Fibroblast of skin of abdomen (primary cell): Measurements from ENCODE around the gene ASB14.
A peak's percentile ranks its signal among the peaks of the same experiment; 100 is the strongest.

Source experiments
- DNase-seq: peaks from one replicate; pipeline ENCODE4 v3.0.0-alpha.2; 2013

ASB14 gene

DNA sequence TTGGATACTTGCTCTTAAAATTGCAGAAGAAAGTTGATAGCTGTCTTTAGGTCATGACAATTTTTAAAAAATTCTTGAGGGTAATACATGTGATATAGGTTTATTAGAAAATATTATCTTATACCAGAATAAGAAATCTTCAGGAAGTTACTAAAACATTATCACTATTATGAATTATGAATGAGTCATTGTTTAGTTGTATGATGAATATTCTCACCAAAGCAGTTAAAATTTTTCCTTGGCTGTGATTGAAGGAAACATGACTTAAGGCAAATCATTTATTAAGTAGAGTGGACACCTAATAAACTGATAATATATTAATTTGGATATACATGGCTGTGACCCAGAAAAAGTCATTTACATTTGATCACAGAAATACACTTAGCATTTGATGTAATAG lies 34.8 kb downstream of the ASB14 start:
- no peak for DNase-seq

DNA sequence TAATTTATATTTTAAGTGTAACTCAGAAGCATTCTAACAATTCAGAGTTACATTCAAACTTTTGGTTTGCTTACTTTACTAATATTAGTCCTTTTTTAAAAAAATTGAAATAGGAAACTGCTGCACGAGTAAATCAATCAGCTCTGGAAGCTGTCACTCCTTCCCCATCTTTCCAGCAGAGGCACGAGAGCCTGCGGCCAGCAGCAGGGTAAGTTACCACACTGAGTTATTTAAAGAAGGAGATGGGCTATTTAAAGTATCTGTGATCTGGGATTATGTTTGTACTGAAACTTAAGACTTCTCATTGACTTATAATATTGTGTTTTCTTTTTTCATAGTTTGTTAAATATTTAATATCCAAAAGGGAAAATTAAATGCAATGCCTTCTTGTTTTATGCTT lies 35.6 kb downstream of the ASB14 start:
- no peak for DNase-seq

DNA sequence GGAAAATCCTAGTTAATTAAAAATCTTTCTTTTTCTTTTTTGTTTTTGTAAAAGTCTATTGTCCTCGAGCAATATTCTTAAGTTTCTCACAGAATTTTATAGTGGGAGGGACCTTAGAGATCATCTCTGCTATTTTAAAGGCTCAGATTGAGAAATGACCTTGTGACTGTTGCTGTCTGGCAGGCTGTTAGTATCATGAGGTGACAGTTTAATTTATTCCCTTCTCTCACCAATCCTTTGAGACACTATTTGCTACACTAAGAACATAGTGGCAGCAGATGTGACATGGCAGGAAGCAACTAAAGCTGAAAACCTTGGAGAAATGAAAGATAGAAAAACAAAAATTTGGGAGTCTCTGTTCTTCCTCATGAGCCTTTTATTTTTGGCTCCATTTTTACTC lies 40.1 kb downstream of the ASB14 start:
- no peak for DNase-seq

DNA sequence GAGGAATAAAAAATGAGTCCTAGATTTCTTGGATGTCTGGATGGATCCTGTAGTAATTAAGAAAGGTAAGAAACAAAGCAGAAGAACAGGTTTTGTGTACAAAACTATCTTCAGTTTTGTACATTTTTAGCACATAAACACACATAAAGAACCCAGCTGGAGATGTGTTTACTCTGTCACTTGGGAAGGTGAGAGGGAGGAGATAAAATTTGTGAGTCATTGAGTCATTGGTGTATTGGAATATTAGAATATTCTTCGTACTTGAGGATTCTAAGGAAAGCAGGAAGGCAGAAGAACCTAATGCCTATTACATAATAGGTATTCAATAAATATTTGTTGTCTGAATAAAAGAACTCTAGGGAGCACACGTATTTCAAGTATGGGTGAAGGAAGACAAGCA lies 47.5 kb downstream of the ASB14 start:
- DNase-seq = no peak

DNA sequence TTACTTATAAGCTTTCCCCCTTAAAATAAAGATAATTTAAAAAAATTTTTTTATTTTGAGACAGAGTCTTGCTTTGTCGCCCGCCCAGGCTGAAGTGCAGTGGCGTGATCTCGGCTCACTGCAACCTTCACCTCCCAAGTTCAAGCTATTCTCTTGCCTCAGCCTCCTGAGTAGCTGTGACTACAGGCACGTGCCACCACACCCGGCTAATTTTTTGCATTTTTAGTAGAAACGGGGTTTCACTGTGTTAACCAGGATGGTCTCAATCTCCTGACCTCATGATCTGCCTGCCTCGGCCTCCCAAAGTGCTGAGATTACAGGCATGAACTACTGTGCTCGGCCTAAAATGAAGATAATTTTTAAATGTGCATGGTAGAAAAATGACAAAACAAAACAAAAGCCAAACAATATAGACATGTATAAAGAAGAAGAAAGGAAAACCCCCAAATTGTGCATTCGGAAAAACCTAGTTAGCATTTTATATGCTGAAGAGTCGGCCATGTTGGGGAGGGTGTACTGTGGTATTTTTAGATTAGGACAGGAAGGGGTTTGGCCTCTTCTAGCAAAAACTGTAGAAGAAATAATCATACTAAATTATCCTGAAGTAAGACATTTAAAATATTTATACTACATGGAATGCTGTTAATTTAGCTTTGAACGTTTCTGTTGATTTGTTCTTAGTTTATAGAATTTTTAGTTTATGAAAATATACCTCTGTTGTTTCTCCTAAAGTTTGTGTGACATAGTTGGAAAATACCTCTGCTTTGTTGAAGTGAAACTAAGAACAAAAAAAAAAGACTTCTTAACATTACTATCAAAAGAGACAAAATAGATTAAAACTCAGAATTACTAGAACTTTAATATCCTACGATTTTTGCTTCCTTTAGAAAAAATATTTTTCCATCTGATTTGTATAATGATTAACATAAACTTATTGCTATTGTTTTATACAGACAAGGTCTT lies 57.6 kb downstream of the ASB14 start:
- no peak for DNase-seq

DNA sequence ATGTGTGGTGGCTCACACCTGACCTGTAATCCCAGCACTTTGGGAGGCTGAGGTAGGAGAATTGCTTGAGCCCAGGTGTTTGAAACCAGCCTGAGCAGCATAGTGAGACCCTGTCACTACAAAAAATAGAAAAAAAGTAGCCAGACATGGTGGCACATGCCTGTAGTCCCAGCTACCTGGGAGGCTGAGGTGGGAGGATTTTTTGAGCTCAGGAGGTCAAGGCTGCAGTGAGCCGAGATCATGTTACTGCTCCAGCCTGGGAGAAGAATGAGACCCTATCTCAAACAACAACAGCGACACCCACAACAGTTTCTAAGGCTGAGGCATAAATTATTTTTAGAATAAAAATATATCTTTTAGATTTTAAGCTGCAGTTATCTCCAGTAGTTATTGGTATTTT lies 58.7 kb downstream of the ASB14 start:
- DNase-seq = no peak

DNA sequence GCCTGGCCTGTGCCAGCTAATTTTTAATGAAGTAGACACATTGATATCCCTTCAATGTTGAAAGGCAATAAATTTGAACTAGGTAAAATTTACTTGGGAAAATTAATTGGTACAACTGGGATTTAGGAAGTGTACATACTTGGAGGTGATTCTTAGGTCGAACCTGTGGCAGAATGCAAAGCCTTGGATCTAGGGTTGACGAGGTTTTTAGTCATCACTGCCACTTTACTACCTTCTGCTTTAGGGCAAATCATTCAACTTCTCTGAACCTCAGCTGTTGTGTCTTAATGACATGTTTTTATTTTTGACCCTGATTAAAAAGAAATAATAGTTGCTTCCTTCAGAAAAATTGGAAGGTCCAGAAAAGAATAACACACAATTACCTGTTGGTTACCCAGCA lies 62.5 kb downstream of the ASB14 start:
- DNase-seq = no peak

DNA sequence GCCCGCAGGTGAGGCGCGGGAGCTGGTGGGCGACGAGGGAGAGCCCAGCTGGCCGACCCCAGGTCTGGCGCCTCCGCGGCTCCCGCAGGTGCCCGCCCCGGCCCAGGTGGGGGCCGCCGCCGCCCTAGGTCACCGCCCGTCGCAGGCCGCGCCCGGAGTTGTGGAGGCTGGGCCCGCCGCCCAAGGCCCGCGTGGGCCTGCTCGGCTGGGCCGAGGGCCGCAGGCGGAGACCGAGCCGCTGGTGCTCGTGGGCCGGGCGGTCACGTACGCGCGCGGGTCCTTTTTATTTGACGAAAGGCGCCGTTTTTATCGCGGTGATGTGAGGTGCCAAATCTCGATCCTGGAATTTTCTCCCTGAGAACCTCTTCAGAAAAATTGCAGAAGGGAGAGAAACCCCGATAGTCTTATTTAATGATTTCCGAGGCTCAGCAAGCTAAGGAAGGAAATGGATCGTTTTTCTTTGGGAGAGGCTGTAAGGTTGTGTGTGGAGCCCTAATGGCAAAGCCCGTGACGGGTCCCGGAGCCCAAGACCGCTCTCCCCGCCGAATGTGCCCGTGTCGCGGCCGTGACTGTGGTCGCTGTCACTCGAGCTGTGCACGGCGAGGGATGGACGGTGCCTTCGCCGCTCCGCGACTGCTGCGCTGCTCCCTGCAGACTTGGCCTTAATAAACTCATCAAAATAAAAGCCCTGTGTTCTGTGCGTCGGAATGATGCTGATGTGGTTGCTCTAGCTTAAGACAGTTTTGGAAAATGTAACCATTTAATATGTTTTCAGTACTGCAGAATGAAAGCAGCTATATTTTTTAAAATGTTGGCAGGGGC lies 64.3 kb downstream of the ASB14 start:
- DNase-seq = peak; percentile 39

DNA sequence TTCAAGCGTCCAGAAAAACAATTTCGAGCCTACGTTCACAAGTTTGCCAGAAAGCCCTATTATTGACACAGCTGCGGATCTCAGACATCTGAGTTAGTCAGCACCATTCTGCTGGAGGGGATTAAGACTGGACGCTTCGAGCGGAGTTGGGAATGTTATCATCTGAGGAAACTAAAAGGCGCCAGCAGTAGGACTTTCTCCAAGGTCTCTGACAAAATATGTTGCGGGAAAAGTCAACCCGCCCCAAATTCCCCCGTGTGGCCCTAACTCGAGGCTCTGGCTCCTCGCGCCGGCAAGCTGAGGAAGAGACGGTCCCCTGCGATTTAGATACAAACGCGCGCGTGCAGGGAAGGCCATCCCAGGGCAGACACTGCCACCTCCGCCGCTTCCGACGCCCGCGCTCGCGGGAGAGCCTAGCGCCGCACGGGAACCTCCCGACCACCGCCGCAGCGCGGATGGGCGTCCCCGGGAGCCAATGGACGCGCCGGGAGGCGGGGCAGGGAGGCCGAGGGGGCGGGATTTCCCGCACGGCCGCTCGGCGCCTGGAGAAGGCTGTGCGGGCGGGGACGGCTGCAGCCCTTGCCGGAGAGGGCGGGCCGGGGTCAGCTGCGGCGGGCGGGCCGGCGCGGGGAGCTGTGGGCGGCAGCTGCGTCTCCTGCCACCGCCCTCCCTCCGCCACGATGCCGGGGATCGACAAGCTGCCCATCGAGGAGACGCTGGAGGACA lies 65.1 kb downstream of the ASB14 start, which contains the start of gene APPL1:
TSS of gene APPL1 (plus strand) at position 526 of the 726 bp plus-strand sequence. CDS start at position 681, 155 bp downstream.
- peak; percentile 91 for DNase-seq

DNA sequence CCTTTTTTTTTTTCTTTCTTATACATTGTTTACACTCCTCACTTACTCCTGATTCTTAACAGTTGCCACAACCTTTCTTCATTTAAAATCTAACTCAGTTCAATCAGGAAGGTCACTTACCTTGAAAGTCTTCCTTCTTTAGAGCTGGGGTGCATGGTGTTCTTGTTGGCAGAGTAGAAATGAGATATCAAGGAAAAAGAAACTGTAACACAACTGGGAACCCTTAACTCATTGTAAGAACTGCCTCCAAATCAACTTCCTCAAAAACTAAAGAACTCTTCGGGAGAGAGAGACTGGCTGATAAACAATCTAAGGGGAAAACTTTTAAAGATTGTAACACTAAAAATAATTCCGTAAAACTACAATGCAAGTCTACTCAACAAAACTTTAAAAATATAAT lies 66.3 kb downstream of the ASB14 start:
- DNase-seq = no peak

DNA sequence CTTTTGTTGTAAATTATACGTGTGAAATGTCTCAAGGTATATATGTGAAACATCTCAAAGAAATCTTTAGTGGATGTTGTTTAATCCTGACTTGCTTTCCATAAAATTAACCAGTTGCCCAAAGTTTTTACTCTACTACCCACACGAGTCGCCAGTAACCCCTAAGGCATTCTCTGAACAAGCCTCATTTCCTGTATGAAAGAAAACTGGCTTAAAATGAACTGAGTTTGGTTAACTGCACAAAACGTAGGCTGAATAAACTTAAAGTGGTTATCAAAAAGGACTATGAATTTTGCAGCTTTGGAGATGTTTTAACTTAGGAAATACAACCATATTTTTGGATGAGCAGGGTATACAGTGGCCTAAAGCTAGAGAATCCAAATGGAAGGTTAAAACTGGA lies 67.6 kb downstream of the ASB14 start:
- DNase-seq = peak; percentile 2

DNA sequence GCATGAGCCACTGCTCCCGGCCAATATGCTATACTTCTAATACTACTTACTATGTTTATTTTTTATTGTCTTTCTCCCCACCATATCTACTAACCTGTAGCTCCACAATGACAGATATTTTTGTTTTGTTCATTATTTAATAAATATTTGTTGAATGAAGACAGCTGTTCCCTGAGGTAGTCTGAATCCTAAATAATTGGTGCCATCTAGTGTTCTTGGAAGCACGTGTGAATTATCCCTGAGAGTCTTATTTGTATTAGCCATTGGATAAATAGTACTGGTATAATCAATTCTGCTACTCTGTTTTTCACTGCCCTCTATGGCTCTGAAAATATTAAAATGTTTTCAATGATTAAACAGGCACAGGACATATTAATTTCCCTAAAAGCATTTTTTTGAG lies 70.6 kb downstream of the ASB14 start:
- DNase-seq = peak; percentile 25
